ENCODE results near the gene CXCL8. TPM values are rescaled to one million over a fixed set of nuclear protein-coding genes. Genes with fewer than 3 reads are reported as not detected.

The CXCL8 gene
- total and polyA plus RNA-seq, 2 of the 8 experiments (the other 6 are each of a cell fraction or from before 2014, with no cell fraction given), result not detected

- Histone ChIP-seq H4K91ac (replicated peaks; ENCODE audit: insufficient read length, low read length) (no peak overlapping the region), H3K14ac (ENCODE audit: insufficient read length) (no peak overlapping the region), H3K79me1 (ENCODE audit: low read depth, low read length) (no peaks in the 10 kb centered on the region), H2BK5ac (ENCODE audit: low read depth, low read length) (no peak overlapping the region), H2BK12ac (ENCODE audit: low read depth, low read length) (no peak overlapping the region), H2AFZ (ENCODE audit: low read length) (no peak overlapping the region), H3K79me2 (ENCODE audit: control insufficient read depth in 1 of 2, insufficient read depth in 2 of 2, low read length in 2 of 2) (no peaks in the 10 kb centered on the region), H3K23me2 (ENCODE audit: low read depth, low read length) (no peaks in the 10 kb centered on the region), H3K4me3 (ENCODE audit: extremely low read depth in 1 of 4, insufficient read depth in 2 of 4, low read depth in 3 of 4, low read length in 4 of 4) (no peak overlapping the region), H3K27ac (ENCODE audit: low read depth, low read length) (no peak overlapping the region), H3K4me2 (ENCODE audit: insufficient read depth in 1 of 2, low read depth in 2 of 2, low read length in 2 of 2) (no peak overlapping the region), H3K4ac (replicated peaks; ENCODE audit: insufficient read length, low read depth, low read length) (no peak overlapping the region), H4K8ac (ENCODE audit: extremely low read depth, insufficient read depth, low read length) (no peak overlapping the region), H3K23ac (ENCODE audit: insufficient read length) (no peak overlapping the region), H3K9me3 (ENCODE audit: insufficient read depth in 2 of 2, low read depth in 1 of 2, low read length in 1 of 2) (no peaks in the 10 kb centered on the region), H2BK20ac (ENCODE audit: low read length) (no peak overlapping the region), H4K5ac (ENCODE audit: insufficient read length, low read depth, low read length) (no peak overlapping the region), H3K18ac (ENCODE audit: extremely low read depth, low read length) (no peak overlapping the region), H2BK15ac (ENCODE audit: low read length) (no peak overlapping the region), H4K20me1 (replicated peaks in 1 of 2; ENCODE audit: control insufficient read depth in 1 of 2, insufficient read depth in 2 of 2, low read length in 2 of 2) (no peaks in the 10 kb centered on the region), H3K9ac (replicated peaks in 1 of 4; ENCODE audit: extremely low read depth in 1 of 4, low read depth in 3 of 4, low read length in 3 of 4) (no peak overlapping the region), H3K27me3 (replicated peaks in 1 of 4; ENCODE audit: control insufficient read depth in 3 of 4, extremely low read depth in 1 of 4, insufficient read depth in 3 of 4, low read length in 3 of 4) (no peaks in the 10 kb centered on the region), H3K56ac (replicated peaks; ENCODE audit: insufficient read length, low read depth, low read length) (no peak overlapping the region), H3K4me1 (replicated peaks in 1 of 4; ENCODE audit: control insufficient read depth in 3 of 4, insufficient read depth in 4 of 4, low read length in 3 of 4) (no peaks in the 10 kb centered on the region), H3K36me3 (ENCODE audit: control insufficient read depth in 2 of 4, insufficient read depth in 4 of 4, low read length in 3 of 4) (no peaks in the 10 kb centered on the region), H2BK120ac (replicated peaks; ENCODE audit: low read depth, low read length) (no peak overlapping the region), H2AK5ac (ENCODE audit: low read depth, low read length) (no peak overlapping the region)
- FAIRE-seq (no peak), DNase-seq (ENCODE audit: low read depth in 1 of 2, low spot score in 2 of 2) (no peak)
- no peak for TF ChIP-seq JUND (IDR thresholded peaks at IDR 0.05; ENCODE audit: low read length)
- no peak for TF ChIP-seq MAFK (IDR thresholded peaks at IDR 0.05; ENCODE audit: low read depth, low read length)
- TF ChIP-seq NANOG (IDR thresholded peaks at IDR 0.05; ENCODE audit: insufficient read depth, low read depth, low read length, poor library complexity, severe bottlenecking), result no peak
- TF ChIP-seq TEAD4 (IDR thresholded peaks at IDR 0.05; ENCODE audit: low read depth, low read length), result no peak
- no peak for TF ChIP-seq CHD1 (IDR thresholded peaks at IDR 0.05; ENCODE audit: low read depth, low read length)
- no peak for TF ChIP-seq SIX5 (IDR thresholded peaks at IDR 0.05; ENCODE audit: low read depth, low read length)
- no peak for TF ChIP-seq POLR2A (IDR thresholded peaks at IDR 0.05; ENCODE audit: control extremely low read depth in 1 of 2, low read depth in 2 of 2, low read length in 2 of 2)
- no peak for TF ChIP-seq HDAC2 (IDR thresholded peaks at IDR 0.05; ENCODE audit: borderline replicate concordance in 1 of 2, low read depth in 2 of 2, low read length in 2 of 2)
- ChIA-PET CTCF (ENCODE audit: partially characterized antibody) (interaction anchor here (0.6 kb wide), 1 partner anchor 188 kb away, joined by 3 read pairs; no protein-coding TSS in a partner anchor), POLR2A (ENCODE audit: partially characterized antibody) (no interaction called here)
- WGBS, 2 experiments (ENCODE audit: extremely low coverage in 1 of 2, insufficient coverage in 1 of 2, insufficient read length in 1 of 2, insufficient replicate concordance in 2 of 2, low coverage in 1 of 2, low lambda C conversion rate in 2 of 2, missing lambda C conversion rate in 1 of 2), result 100% methylated on average over 1 of the region's 1 CpG; no CpG with 5 or more reads in 1 of the 2 experiments
These were observed 39.9 kb downstream of the CXCL8 start for GRCh38 chr4:73780243-73780642.

All from H1 (cell line).